Karpas-422 (cell line): ENCODE measurements around the gene RAP1GAP2. TPM values are rescaled to one million over a fixed set of nuclear protein-coding genes. Genes with fewer than 3 reads are reported as not detected.

Experiments
- DNase-seq: peaks from one replicate; pipeline ENCODE4 v3.0.0-alpha.2; 2015
- H2AFZ ChIP-seq: fragments of 200-600 bp; sonication (generic); 2 replicates; pipeline ENCODE4 v1.6.1; 2014; ENCODE audit warnings: antibody characterized with exemption, low read length, mixed read lengths
- H3K27ac ChIP-seq: fragments of 200-600 bp; sonication (generic); 2 replicates; pipeline ENCODE4 v1.5.1; 2014; ENCODE audit warnings: mild to moderate bottlenecking, low read length, moderate library complexity
- H3K27me3 ChIP-seq: fragments of 200-600 bp; sonication (generic); 2 replicates; pipeline ENCODE4 v1.6.1; 2014; ENCODE audit warnings: low read length, mixed read lengths
- H3K36me3 ChIP-seq: fragments of 200-600 bp; sonication (generic); 2 replicates; pipeline ENCODE4 v1.6.1; 2014; ENCODE audit warnings: low read length, mixed read lengths; ENCODE audit not compliant: insufficient read depth
- H3K4me1 ChIP-seq: fragments of 200-600 bp; sonication (generic); 2 replicates; pipeline ENCODE4 v1.6.1; 2014; ENCODE audit warnings: mild to moderate bottlenecking, low read length, mixed read lengths
- H3K4me2 ChIP-seq: fragments of 200-600 bp; sonication (generic); 2 replicates; pipeline ENCODE4 v1.6.1; 2014; ENCODE audit warnings: low read length, low read depth, mild to moderate bottlenecking; ENCODE audit not compliant: poor library complexity, severe bottlenecking
- H3K4me3 ChIP-seq: fragments of 200-600 bp; sonication (generic); 2 replicates; pipeline ENCODE4 v1.5.1; 2014; ENCODE audit warnings: mild to moderate bottlenecking, antibody characterized with exemption, low read length, mixed read lengths
- H3K79me2 ChIP-seq: fragments of 200-600 bp; sonication (generic); 2 replicates; pipeline ENCODE4 v1.6.1; 2014; ENCODE audit warnings: mild to moderate bottlenecking, low read length, mixed read lengths
- H3K9ac ChIP-seq: fragments of 200-600 bp; sonication (generic); 2 replicates; pipeline ENCODE4 v1.6.0; 2014; ENCODE audit warnings: low read length
- H3K9me2 ChIP-seq: fragments of 200-600 bp; sonication (generic), shearing (Covaris generic); replicated peaks from 2 replicates; pipeline ENCODE4 v1.6.0; 2014; ENCODE audit warnings: mild to moderate bottlenecking, low read length, moderate library complexity; ENCODE audit not compliant: insufficient read depth
- H3K9me3 ChIP-seq: fragments of 300-700, 200-600 bp; sonication (generic); 2 replicates; pipeline ENCODE4 v1.6.1; 2014; ENCODE audit warnings: low read length, mixed read lengths
- H4K20me1 ChIP-seq: fragments of 200-600 bp; sonication (generic); 2 replicates; pipeline ENCODE4 v1.6.1; 2014; ENCODE audit warnings: mild to moderate bottlenecking, antibody characterized with exemption, low read length, low read depth; ENCODE audit not compliant: insufficient read depth
- total RNA-seq: library from RNA; depleted of rRNA; stranded (reverse); fragments of >200 nt; shearing (Covaris generic); gene quantifications from 2 replicates; pipeline ENCODE4 v1.2.3, GENCODE V29; 2014; ENCODE audit warnings: low replicate concordance

Gene RAP1GAP2
- total RNA-seq, 1 experiment from 2014 or later: 6.0 TPM

GRCh38 chr17:3033741-3034577 lies 237.7 kb downstream of the RAP1GAP2 start:
- Histone ChIP-seq H3K9ac (no peak overlapping the region), H3K4me3 (no peak overlapping the region), H3K27me3 (no peaks in the 10 kb centered on the region), H4K20me1 (no peaks in the 10 kb centered on the region), H3K36me3 (0 out of 2 replicates have a peak, but pooled peaks cover 3% of the 10 kb centered on the region), H3K4me1 (no peaks in the 10 kb centered on the region), H2AFZ (no peak overlapping the region), H3K9me2 (no peaks in the 10 kb centered on the region), H3K4me2 (no peak overlapping the region), H3K79me2 (no peaks in the 10 kb centered on the region), H3K27ac (no peak overlapping the region), H3K9me3 (no peaks in the 10 kb centered on the region)
- no peak for DNase-seq

- H3K4me1 ChIP-seq: no peaks in the 10 kb centered on the region
- H3K9me2 ChIP-seq: no peaks in the 10 kb centered on the region
- no peak for DNase-seq
- no peaks in the 10 kb centered on the region for H3K79me2 ChIP-seq
- 0 out of 2 replicates have a peak, but pooled peaks cover 3% of the 10 kb centered on the region for H3K36me3 ChIP-seq
- no peak overlapping the region for H3K27ac ChIP-seq
- no peak overlapping the region for H3K4me3 ChIP-seq
- no peak overlapping the region for H2AFZ ChIP-seq
- H3K4me2 ChIP-seq: no peak overlapping the region
- no peaks in the 10 kb centered on the region for H4K20me1 ChIP-seq
- no peak overlapping the region for H3K9ac ChIP-seq
- no peaks in the 10 kb centered on the region for H3K9me3 ChIP-seq
- no peaks in the 10 kb centered on the region for H3K27me3 ChIP-seq
Observed at GRCh38 chr17:3034578-3034920, 238.3 kb downstream of the RAP1GAP2 start.

- no peak for DNase-seq
- H4K20me1 ChIP-seq: no peaks in the 10 kb centered on the region
- no peaks in the 10 kb centered on the region for H3K4me1 ChIP-seq
- H3K4me2 ChIP-seq: no peak overlapping the region
- H3K9me2 ChIP-seq: no peaks in the 10 kb centered on the region
- 0 out of 2 replicates have a peak, but pooled peaks cover under 1% of the 10 kb centered on the region for H3K36me3 ChIP-seq
- no peak overlapping the region for H3K9ac ChIP-seq
- H3K4me3 ChIP-seq: no peak overlapping the region
- no peak overlapping the region for H3K27ac ChIP-seq
- no peaks in the 10 kb centered on the region for H3K27me3 ChIP-seq
- no peaks in the 10 kb centered on the region for H3K9me3 ChIP-seq
- no peak overlapping the region for H2AFZ ChIP-seq
- H3K79me2 ChIP-seq: no peaks in the 10 kb centered on the region
Observed at GRCh38 chr17:3035256-3035967, 239.2 kb downstream of the RAP1GAP2 start.

- no peak overlapping the region for H2AFZ ChIP-seq
- H3K27ac ChIP-seq: no peak overlapping the region
- no peaks in the 10 kb centered on the region for H3K36me3 ChIP-seq
- no peak overlapping the region for H3K4me2 ChIP-seq
- H3K27me3 ChIP-seq: no peaks in the 10 kb centered on the region
- no peaks in the 10 kb centered on the region for H3K9me3 ChIP-seq
- DNase-seq: no peak
- H3K4me3 ChIP-seq: no peak overlapping the region
- H3K79me2 ChIP-seq: no peaks in the 10 kb centered on the region
- H3K9me2 ChIP-seq: no peaks in the 10 kb centered on the region
- H4K20me1 ChIP-seq: no peaks in the 10 kb centered on the region
- H3K4me1 ChIP-seq: no peaks in the 10 kb centered on the region
- no peak overlapping the region for H3K9ac ChIP-seq
Observed at GRCh38 chr17:3035968-3036280, 239.7 kb downstream of the RAP1GAP2 start.

GRCh38 chr17:3036800-3037199 lies 240.6 kb downstream of the RAP1GAP2 start:
- no peak overlapping the region for H3K4me2 ChIP-seq
- H4K20me1 ChIP-seq: no peaks in the 10 kb centered on the region
- H2AFZ ChIP-seq: no peak overlapping the region
- H3K4me3 ChIP-seq: no peak overlapping the region
- no peak for DNase-seq
- H3K9ac ChIP-seq: no peak overlapping the region
- no peaks in the 10 kb centered on the region for H3K9me3 ChIP-seq
- H3K36me3 ChIP-seq: no peaks in the 10 kb centered on the region
- H3K4me1 ChIP-seq: no peaks in the 10 kb centered on the region
- H3K9me2 ChIP-seq: no peaks in the 10 kb centered on the region
- no peaks in the 10 kb centered on the region for H3K27me3 ChIP-seq
- H3K79me2 ChIP-seq: no peaks in the 10 kb centered on the region
- no peak overlapping the region for H3K27ac ChIP-seq

GRCh38 chr17:3037259-3037658 lies 241.0 kb downstream of the RAP1GAP2 start:
- H3K36me3 ChIP-seq: no peaks in the 10 kb centered on the region
- no peak for DNase-seq
- H3K27me3 ChIP-seq: no peaks in the 10 kb centered on the region
- no peak overlapping the region for H3K4me2 ChIP-seq
- H3K27ac ChIP-seq: no peak overlapping the region
- H3K9me3 ChIP-seq: no peaks in the 10 kb centered on the region
- H3K4me3 ChIP-seq: no peak overlapping the region
- H3K9me2 ChIP-seq: no peaks in the 10 kb centered on the region
- H3K9ac ChIP-seq: no peak overlapping the region
- no peak overlapping the region for H2AFZ ChIP-seq
- H3K4me1 ChIP-seq: no peaks in the 10 kb centered on the region
- H4K20me1 ChIP-seq: no peaks in the 10 kb centered on the region
- no peaks in the 10 kb centered on the region for H3K79me2 ChIP-seq

- DNase-seq: no peak
- no peak overlapping the region for H3K4me2 ChIP-seq
- no peaks in the 10 kb centered on the region for H3K79me2 ChIP-seq
- H3K27ac ChIP-seq: no peak overlapping the region
- H3K27me3 ChIP-seq: no peaks in the 10 kb centered on the region
- no peak overlapping the region for H2AFZ ChIP-seq
- H3K9ac ChIP-seq: no peak overlapping the region
- no peaks in the 10 kb centered on the region for H3K4me1 ChIP-seq
- no peaks in the 10 kb centered on the region for H4K20me1 ChIP-seq
- peaks cover 7% of the 10 kb centered on the region for H3K9me3 ChIP-seq
- H3K9me2 ChIP-seq: no peaks in the 10 kb centered on the region
- no peak overlapping the region for H3K4me3 ChIP-seq
- H3K36me3 ChIP-seq: no peaks in the 10 kb centered on the region
Observed at GRCh38 chr17:3038941-3039340, 242.7 kb downstream of the RAP1GAP2 start.

- H3K9me3 ChIP-seq: peaks cover 11% of the 10 kb centered on the region
- H3K4me1 ChIP-seq: no peaks in the 10 kb centered on the region
- no peaks in the 10 kb centered on the region for H3K9me2 ChIP-seq
- 0 out of 2 replicates have a peak, but pooled peaks cover 2% of the 10 kb centered on the region for H3K27me3 ChIP-seq
- H3K4me3 ChIP-seq: no peak overlapping the region
- H4K20me1 ChIP-seq: no peaks in the 10 kb centered on the region
- no peak overlapping the region for H3K4me2 ChIP-seq
- no peak overlapping the region for H3K9ac ChIP-seq
- DNase-seq: no peak
- no peaks in the 10 kb centered on the region for H3K79me2 ChIP-seq
- no peak overlapping the region for H2AFZ ChIP-seq
- H3K36me3 ChIP-seq: no peaks in the 10 kb centered on the region
- no peak overlapping the region for H3K27ac ChIP-seq
Observed at GRCh38 chr17:3039736-3040135, 243.5 kb downstream of the RAP1GAP2 start.
